ENCODE measurements around the gene SLCO3A1. TPM values are rescaled to one million over a fixed set of nuclear protein-coding genes. Genes with fewer than 3 reads are reported as not detected.

SLCO3A1 gene
- total RNA-seq, 1 experiment from 2014 or later = not detected

- Histone ChIP-seq H3K4me1 (no peaks in the 10 kb centered on the region), H3K27me3 (replicated peaks; ENCODE audit: control insufficient read depth, insufficient read depth, low read length) (no peaks in the 10 kb centered on the region), H3K9me3 (no peaks in the 10 kb centered on the region), H3K36me3 (ENCODE audit: control insufficient read depth, insufficient read depth, low read length) (no peaks in the 10 kb centered on the region), H3K4me3 (ENCODE audit: low read depth, low read length) (no peak overlapping the region)
- intact Hi-C loops (cut with micrococcal nuclease; ENCODE audit: unreplicated experiment) = no loop called here
- Mint-ChIP-seq H3K27me3 (ENCODE audit: insufficient read depth, unreplicated experiment) (peaks cover 6% of the 10 kb centered on the region), H3K4me1 (ENCODE audit: low read depth, unreplicated experiment) (no peaks in the 10 kb centered on the region), H3K36me3 (ENCODE audit: insufficient read depth, unreplicated experiment) (no peaks in the 10 kb centered on the region), H3K4me3 (ENCODE audit: unreplicated experiment) (no peak overlapping the region), H3K9me3 (ENCODE audit: unreplicated experiment) (no peaks in the 10 kb centered on the region), H3K27ac (ENCODE audit: unreplicated experiment) (no peak overlapping the region)
- no peak for DNase-seq
- BruUV-seq (replicated peaks) = no TSS peak
- CTCF ChIA-PET = no interaction called here
- no peak for TF ChIP-seq CTCF (IDR thresholded peaks at IDR 0.05; ENCODE audit: insufficient read depth in 1 of 2, low read depth in 1 of 2, low read length in 1 of 2, severe bottlenecking in 1 of 2, unreplicated experiment in 1 of 2)
- POLR2A ChIA-PET = no interaction called here
Observed at GRCh38 chr15:91992945-91993344, 139.4 kb downstream of the SLCO3A1 start.

DNA sequence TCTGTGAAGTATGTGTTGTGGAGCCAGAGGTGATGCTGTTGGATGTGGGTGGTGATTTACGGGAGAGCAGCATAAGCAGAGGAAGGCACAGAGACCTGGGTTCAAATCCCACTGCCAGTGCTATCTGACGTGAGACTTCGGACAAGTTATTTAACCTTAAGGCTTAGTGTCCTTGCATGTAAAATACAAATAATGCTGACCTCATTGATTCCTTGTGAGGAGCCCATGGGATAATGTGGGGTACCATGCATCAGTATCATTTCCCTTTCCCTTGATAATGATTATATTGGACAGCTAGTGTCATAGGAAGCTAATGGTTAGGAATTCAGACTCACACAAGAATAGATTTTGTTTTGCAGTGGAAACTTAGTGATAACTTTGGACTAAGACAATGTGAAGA lies 141.6 kb downstream of the SLCO3A1 start:
- POLR2A ChIA-PET = no interaction called here
- no peak for TF ChIP-seq CTCF (IDR thresholded peaks at IDR 0.05; ENCODE audit: insufficient read depth in 1 of 2, low read depth in 1 of 2, low read length in 1 of 2, severe bottlenecking in 1 of 2, unreplicated experiment in 1 of 2)

GRCh38 chr15:91997163-91997562 lies 143.7 kb downstream of the SLCO3A1 start:
- Histone ChIP-seq H3K4me3 (ENCODE audit: low read depth, low read length) (no peak overlapping the region), H3K27me3 (replicated peaks; ENCODE audit: control insufficient read depth, insufficient read depth, low read length) (no peaks in the 10 kb centered on the region), H3K36me3 (ENCODE audit: control insufficient read depth, insufficient read depth, low read length) (no peaks in the 10 kb centered on the region), H3K4me1 (no peaks in the 10 kb centered on the region), H3K9me3 (no peaks in the 10 kb centered on the region)
- intact Hi-C loops (cut with micrococcal nuclease; ENCODE audit: unreplicated experiment) = no loop called here
- H3K27ac Mint-ChIP-seq (ENCODE audit: unreplicated experiment) = no peak overlapping the region
- CTCF ChIA-PET = no interaction called here
- POLR2A ChIA-PET = no interaction called here
- no peaks in the 10 kb centered on the region for H3K36me3 Mint-ChIP-seq (ENCODE audit: insufficient read depth, unreplicated experiment)
- H3K4me3 Mint-ChIP-seq (ENCODE audit: unreplicated experiment) = no peak overlapping the region
- BruUV-seq (replicated peaks) = no TSS peak
- no peaks in the 10 kb centered on the region for H3K4me1 Mint-ChIP-seq (ENCODE audit: low read depth, unreplicated experiment)
- no peak for TF ChIP-seq CTCF (IDR thresholded peaks at IDR 0.05; ENCODE audit: insufficient read depth in 1 of 2, low read depth in 1 of 2, low read length in 1 of 2, severe bottlenecking in 1 of 2, unreplicated experiment in 1 of 2)
- H3K9me3 Mint-ChIP-seq (ENCODE audit: unreplicated experiment) = no peaks in the 10 kb centered on the region
- DNase-seq = no peak
- H3K27me3 Mint-ChIP-seq (ENCODE audit: insufficient read depth, unreplicated experiment) = peaks cover 9% of the 10 kb centered on the region

More for the DNA sequence above, 141.6 kb downstream of the SLCO3A1 start:
- H3K9me3 Mint-ChIP-seq (ENCODE audit: unreplicated experiment) = no peaks in the 10 kb centered on the region
- H3K36me3 Mint-ChIP-seq (ENCODE audit: insufficient read depth, unreplicated experiment) = no peaks in the 10 kb centered on the region
- no peak overlapping the region for H3K4me3 Mint-ChIP-seq (ENCODE audit: unreplicated experiment)
- CTCF ChIA-PET = no interaction called here
- Histone ChIP-seq H3K4me3 (ENCODE audit: low read depth, low read length) (no peak overlapping the region), H3K36me3 (ENCODE audit: control insufficient read depth, insufficient read depth, low read length) (no peaks in the 10 kb centered on the region), H3K4me1 (no peaks in the 10 kb centered on the region), H3K9me3 (no peaks in the 10 kb centered on the region), H3K27me3 (replicated peaks; ENCODE audit: control insufficient read depth, insufficient read depth, low read length) (no peaks in the 10 kb centered on the region)
- DNase-seq = no peak
- H3K27me3 Mint-ChIP-seq (ENCODE audit: insufficient read depth, unreplicated experiment) = peaks cover 9% of the 10 kb centered on the region
- no peaks in the 10 kb centered on the region for H3K4me1 Mint-ChIP-seq (ENCODE audit: low read depth, unreplicated experiment)
- intact Hi-C loops (cut with micrococcal nuclease; ENCODE audit: unreplicated experiment) = no loop called here
- H3K27ac Mint-ChIP-seq (ENCODE audit: unreplicated experiment) = no peak overlapping the region
- no TSS peak for BruUV-seq (replicated peaks)

Data from Caco-2 (cell line).